ENCODE results near the gene GAST.

- TF ChIP-seq POLR2A (IDR thresholded peaks at IDR 0.05), result peak; percentile 91 to 100
- TF ChIP-seq, protein P1, sequence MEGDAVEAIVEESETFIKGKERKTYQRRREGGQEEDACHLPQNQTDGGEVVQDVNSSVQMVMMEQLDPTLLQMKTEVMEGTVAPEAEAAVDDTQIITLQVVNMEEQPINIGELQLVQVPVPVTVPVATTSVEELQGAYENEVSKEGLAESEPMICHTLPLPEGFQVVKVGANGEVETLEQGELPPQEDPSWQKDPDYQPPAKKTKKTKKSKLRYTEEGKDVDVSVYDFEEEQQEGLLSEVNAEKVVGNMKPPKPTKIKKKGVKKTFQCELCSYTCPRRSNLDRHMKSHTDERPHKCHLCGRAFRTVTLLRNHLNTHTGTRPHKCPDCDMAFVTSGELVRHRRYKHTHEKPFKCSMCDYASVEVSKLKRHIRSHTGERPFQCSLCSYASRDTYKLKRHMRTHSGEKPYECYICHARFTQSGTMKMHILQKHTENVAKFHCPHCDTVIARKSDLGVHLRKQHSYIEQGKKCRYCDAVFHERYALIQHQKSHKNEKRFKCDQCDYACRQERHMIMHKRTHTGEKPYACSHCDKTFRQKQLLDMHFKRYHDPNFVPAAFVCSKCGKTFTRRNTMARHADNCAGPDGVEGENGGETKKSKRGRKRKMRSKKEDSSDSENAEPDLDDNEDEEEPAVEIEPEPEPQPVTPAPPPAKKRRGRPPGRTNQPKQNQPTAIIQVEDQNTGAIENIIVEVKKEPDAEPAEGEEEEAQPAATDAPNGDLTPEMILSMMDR (IDR thresholded peaks at IDR 0.05), result no peak
Measured at GRCh38 chr17:41688641-41689496, 23.3 kb upstream of the GAST start, which contains the start of gene EIF1.
